GM12892 (cell line): ENCODE results near the gene PRRG3.

Experiments used
- DNase-seq: peaks from one replicate; pipeline ENCODE4 v3.0.0; 2011; ENCODE audit not compliant: insufficient read length
- FAIRE-seq: peaks from 2 replicates; lab custom pipeline; 2011; peaks lifted over from hg19 to GRCh38; lab: Jason Lieb, UNC
- POLR2A ChIP-seq: IDR thresholded peaks from 2 replicates; pipeline ENCODE4 v1.6.1; 2011; ENCODE audit warnings: low read depth, low read length, control low read depth
- POLR2AphosphoS5 ChIP-seq: IDR thresholded peaks from 2 replicates; pipeline ENCODE4 v1.6.1; 2011; ENCODE audit warnings: low read depth, low read length, control low read depth
- TAF1 ChIP-seq: IDR thresholded peaks from 2 replicates; pipeline ENCODE4 v1.6.1; 2011; ENCODE audit warnings: low read depth, mild to moderate bottlenecking, control low read depth, low read length, borderline replicate concordance

PRRG3 gene

GRCh38 chrX:151729056-151729725 lies 33.9 kb downstream of the PRRG3 start:
- FAIRE-seq, result no peak
- DNase-seq, result no peak
- TF ChIP-seq POLR2AphosphoS5, result no peak
- TF ChIP-seq TAF1, result no peak
- TF ChIP-seq POLR2A, result no peak

DNA sequence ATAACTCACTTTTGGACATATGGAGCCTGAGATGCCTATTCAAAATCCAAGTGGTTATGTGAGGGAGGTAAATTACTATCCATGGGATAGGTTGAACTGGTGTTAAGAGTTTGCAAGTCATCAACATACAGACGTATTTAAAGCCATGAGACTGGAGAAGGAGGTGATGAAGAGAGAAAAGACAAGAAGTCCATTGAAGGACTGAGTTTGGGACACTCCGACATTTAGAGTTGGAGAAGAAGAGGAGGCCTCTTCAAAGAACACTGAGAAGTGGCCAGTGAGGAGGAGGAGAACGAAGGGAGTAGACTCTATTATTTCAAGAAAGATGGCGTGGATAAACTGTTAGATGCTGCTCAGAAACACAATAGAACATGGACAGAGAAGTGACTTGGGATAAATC lies 39.2 kb downstream of the PRRG3 start, which contains the start of gene CNGA2:
Gene CNGA2 (plus strand): TSS at position 301 of the 400 bp plus-strand sequence. CDS start 3,738 bp downstream, outside the sequence.
- TF ChIP-seq POLR2A (no peak), TAF1 (no peak), POLR2AphosphoS5 (no peak)
- DNase-seq, result no peak
- FAIRE-seq, result no peak

GRCh38 chrX:151735219-151735618 lies 40.0 kb downstream of the PRRG3 start:
- no peak for FAIRE-seq
- TF ChIP-seq POLR2AphosphoS5 (no peak), TAF1 (no peak), POLR2A (no peak)

DNA sequence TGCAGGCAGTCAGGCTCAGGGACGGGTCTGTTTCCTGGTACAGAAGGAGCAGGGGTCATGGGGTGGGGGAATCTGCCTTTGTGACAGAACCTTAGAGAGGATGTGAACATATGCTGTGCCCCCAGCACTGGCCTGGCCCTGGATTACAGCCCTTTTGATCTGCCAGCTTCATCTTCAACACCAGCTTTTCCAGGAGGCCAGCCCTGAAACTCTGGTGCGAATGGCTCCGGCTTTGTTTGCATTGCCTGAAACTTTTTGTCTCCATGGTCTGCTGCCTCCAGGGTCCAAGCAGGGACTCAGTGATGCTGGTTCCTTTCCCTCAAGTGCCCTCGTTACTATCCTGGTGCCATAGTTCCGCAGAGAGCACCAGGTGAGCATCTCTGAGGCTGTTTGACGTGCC lies 41.4 kb downstream of the PRRG3 start:
- FAIRE-seq, result no peak
- no peak for DNase-seq
- TF ChIP-seq TAF1 (no peak), POLR2AphosphoS5 (no peak), POLR2A (no peak)

More at GRCh38 chrX:151735219-151735618, 40.0 kb downstream of the PRRG3 start:
- no peak for DNase-seq

DNA sequence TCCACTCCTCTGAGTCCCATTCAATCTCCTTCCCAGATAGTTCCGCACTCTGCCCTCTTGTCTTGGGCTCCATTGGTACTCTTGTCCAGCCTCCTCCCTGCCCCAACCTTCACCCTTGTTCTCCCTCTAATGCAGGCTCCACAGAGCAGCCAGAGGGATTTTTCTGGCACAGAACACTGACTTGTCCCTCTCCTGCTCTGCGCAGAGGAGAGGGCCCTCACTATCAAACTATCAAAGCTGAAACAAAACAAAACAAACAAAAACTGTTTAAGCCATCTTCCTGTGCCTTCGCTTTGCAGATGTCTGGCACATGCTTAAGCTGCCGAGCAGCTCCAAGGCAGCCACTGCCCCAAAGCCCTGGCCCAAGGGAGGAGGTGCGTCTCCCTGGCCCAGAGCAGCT lies 42.2 kb downstream of the PRRG3 start:
- FAIRE-seq, result no peak
- TF ChIP-seq POLR2AphosphoS5 (no peak), POLR2A (no peak), TAF1 (no peak)
- no peak for DNase-seq

DNA sequence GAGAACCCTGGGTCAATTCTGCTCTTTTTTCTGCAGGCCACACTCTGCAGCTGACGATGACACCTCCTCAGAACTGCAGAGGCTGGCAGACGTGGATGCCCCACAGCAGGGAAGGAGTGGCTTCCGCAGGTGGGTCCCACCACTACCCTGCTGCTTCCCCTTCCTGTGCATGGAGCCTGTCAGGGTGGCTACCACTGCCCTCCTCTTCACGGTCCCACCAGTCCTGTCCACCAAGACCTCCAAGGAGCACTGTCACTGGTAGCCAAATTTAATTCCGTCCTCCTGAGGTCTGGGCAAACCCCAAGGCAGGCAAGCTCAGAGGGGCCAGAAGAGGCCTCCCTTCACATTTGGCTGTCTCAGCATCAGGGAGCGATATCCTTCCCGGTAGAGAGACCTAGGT lies 43.5 kb downstream of the PRRG3 start:
- no peak for TF ChIP-seq TAF1
- DNase-seq (no peak), FAIRE-seq (no peak)

DNA sequence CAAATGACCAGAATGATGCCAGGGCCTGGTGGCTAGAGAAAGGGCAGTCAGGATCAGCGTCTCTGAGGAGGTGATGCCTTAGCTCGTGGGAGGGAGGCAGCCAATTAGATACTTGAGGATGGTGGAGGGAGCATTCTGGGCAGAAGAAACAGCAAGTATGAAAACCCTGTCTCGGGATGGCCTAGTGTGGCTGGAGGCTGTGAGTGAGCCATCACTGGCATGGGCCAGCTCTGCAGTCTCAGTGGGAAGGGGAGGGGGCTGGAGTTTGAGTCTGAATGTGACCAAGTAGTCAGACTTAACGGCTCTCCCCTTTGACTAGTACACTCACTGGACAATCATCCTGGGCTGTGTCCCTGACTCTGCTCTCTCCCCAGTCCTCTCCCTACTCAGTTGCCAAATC lies 46.3 kb downstream of the PRRG3 start:
- TF ChIP-seq TAF1, result no peak
- no peak for TF ChIP-seq POLR2AphosphoS5
- no peak for TF ChIP-seq POLR2A
- FAIRE-seq, result no peak
- no peak for DNase-seq

DNA sequence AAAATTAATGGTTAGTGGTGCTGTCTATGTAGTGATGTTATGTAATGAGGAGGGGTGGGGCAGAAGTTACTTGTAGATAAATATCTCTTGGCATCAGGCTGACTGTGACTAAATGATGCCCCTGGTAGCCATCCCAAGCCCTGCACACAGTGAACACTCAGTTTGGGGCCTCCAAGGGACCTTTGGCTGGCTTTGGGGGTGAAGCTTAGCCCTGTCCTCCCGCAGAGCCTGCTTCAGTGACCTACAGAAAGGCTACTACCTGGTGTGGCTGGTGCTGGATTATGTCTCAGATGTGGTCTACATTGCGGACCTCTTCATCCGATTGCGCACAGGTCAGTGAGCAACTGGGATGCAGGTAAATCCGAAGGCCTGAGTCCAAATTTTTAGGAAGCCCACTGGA lies 47.1 kb downstream of the PRRG3 start:
- FAIRE-seq, result no peak
- TF ChIP-seq TAF1, result no peak
- no peak for TF ChIP-seq POLR2AphosphoS5
- TF ChIP-seq POLR2A, result no peak
- no peak for DNase-seq

- DNase-seq (no peak), FAIRE-seq (no peak)
- no peak for TF ChIP-seq TAF1
- no peak for TF ChIP-seq POLR2AphosphoS5
- no peak for TF ChIP-seq POLR2A
Observed at GRCh38 chrX:151743651-151744470, 48.6 kb downstream of the PRRG3 start.

DNA sequence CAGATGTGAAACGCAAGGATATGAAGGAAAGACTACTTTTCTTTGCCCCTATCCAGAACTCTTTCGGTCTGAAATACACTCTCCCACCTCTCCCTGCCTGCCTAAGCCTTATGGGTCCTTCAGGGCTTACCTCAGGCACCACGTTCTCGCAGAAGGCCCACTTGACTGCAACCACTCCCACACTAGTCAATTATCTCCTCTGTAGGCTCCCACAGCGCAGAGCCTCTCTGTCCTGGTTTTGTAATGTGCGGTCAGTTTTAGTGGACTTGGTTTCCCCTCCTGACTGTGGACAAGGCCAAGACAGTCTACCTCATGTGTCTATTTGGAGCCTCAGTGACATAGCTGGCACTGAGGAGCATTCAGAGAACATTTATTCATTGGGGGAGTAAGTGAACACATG lies 50.4 kb downstream of the PRRG3 start:
- FAIRE-seq, result no peak
- TF ChIP-seq TAF1 (no peak), POLR2A (no peak), POLR2AphosphoS5 (no peak)
- no peak for DNase-seq

DNA sequence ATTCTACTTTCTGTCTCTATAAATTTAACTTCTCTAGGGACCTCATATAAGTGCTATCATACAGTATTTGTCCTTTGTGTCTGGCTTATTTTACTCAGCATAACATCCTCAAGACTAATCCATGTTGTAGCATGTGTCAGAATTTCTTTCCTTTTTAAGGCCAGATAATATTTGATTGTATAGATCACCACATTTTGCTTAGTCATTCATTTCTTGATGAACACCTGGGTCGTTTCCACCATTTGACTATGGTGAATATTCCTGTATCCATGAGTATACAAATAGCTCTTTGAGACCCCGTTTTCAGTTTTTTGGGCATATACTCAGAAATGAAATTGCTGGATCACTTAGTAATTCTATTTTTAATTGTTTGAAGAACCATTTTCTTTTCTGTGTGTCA lies 51.2 kb downstream of the PRRG3 start:
- FAIRE-seq, result no peak
- no peak for TF ChIP-seq POLR2AphosphoS5
- no peak for TF ChIP-seq POLR2A
- no peak for TF ChIP-seq TAF1
- DNase-seq, result no peak

DNA sequence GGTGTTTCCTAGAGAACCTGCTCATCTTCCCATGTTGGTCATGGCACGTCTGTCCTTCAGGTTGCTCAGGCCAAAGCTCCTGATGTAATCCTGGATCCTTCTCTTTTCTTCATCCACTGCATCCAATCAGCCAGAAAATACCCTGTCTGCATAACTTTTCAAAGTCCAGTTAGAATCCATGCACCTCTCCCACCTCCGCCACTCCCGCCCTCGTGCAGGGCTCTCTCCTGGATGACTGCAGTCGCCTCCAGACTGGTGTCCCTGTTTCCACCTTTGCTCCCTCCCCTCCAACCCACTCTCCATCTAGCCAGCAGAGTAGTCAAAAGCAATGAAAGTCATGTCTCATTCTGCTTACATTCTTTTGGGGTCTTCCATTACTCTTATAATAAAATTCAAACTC lies 55.3 kb downstream of the PRRG3 start:
- no peak for FAIRE-seq
- no peak for DNase-seq
- no peak for TF ChIP-seq TAF1
- no peak for TF ChIP-seq POLR2A
- TF ChIP-seq POLR2AphosphoS5, result no peak

GRCh38 chrX:151752847-151753246 lies 57.6 kb downstream of the PRRG3 start:
- DNase-seq (no peak), FAIRE-seq (no peak)

More at GRCh38 chrX:151752847-151753246, 57.6 kb downstream of the PRRG3 start:
- TF ChIP-seq TAF1 (no peak), POLR2A (no peak)
